ENCODE data around the gene LPP. TPM values are rescaled to one million over a fixed set of nuclear protein-coding genes. Genes with fewer than 3 reads are reported as not detected.

Gene LPP
- total and polyA plus RNA-seq, 10 of the 15 experiments (the other 5 are each of a cell fraction or from before 2014, with no cell fraction given) = under 0.01 to 0.62 (median 0.03) TPM

- Histone ChIP-seq H2AFZ (ENCODE audit: control insufficient read depth, low read depth, low read length) (no peak overlapping the region), H3K36me3 (ENCODE audit: control insufficient read depth in 2 of 2, insufficient read depth in 2 of 2, low read length in 1 of 2) (no peaks in the 10 kb centered on the region), H3K4me3 (no peak overlapping the region), H3K27me3 (replicated peaks in 1 of 2; ENCODE audit: control insufficient read depth in 2 of 2, insufficient read depth in 2 of 2, low read length in 1 of 2) (peaks cover 0 to 2% of the 10 kb centered on the region in 2 experiments; a peak in 1 of 4 replicates), H3K27ac (ENCODE audit: control insufficient read depth, insufficient read depth) (no peak overlapping the region), H3K4me1 (ENCODE audit: control insufficient read depth, insufficient read depth, low read length) (no peaks in the 10 kb centered on the region), H3K4me2 (ENCODE audit: control insufficient read depth, insufficient read depth) (no peak overlapping the region), H3K9me3 (replicated peaks; ENCODE audit: control insufficient read depth, insufficient read depth, low read length) (no peaks in the 10 kb centered on the region), H3K9ac (ENCODE audit: control insufficient read depth, insufficient read depth, low read length) (no peak overlapping the region), H3K79me2 (ENCODE audit: control insufficient read depth, insufficient read depth, low read length) (no peaks in the 10 kb centered on the region), H4K20me1 (ENCODE audit: control insufficient read depth, insufficient read depth) (no peaks in the 10 kb centered on the region)
- intact Hi-C loops (cut with micrococcal nuclease; ENCODE audit: unreplicated experiment) (no loop called here), in situ Hi-C loops (cut with MboI) (no loop called here)
- SMC1A ChIA-PET (ENCODE audit: uncharacterized antibody, unreplicated experiment) = interaction anchor here (0.6 kb wide), 2 partner anchors 34 to 384 kb away, joined by 3 to 4 read pairs; no protein-coding TSS in a partner anchor
- no peak for DNase-seq (ENCODE audit: low read depth, low spot score)
- CTCF ChIA-PET = no interaction called here
- 38% methylated on average over 7 of the region's 7 CpGs for WGBS (ENCODE audit: insufficient coverage, insufficient replicate concordance, low lambda C conversion rate, missing lambda C conversion rate)
- TF ChIP-seq CHD4 (IDR thresholded peaks at IDR 0.05) = no peak
- no peak for TF ChIP-seq ATF2 (IDR thresholded peaks at IDR 0.05; ENCODE audit: low read length)
- TF ChIP-seq ZBTB4 (CRISPR knock-in tag; IDR thresholded peaks at IDR 0.05) = no peak
- no peak for TF ChIP-seq TBL1XR1 (IDR thresholded peaks at IDR 0.05; ENCODE audit: low read depth, low read length)
- TF ChIP-seq PBX3 (IDR thresholded peaks at IDR 0.05; ENCODE audit: insufficient replicate concordance, low read depth, low read length) = no peak
- no peak for TF ChIP-seq HDGF (IDR thresholded peaks at IDR 0.05)
- no peak for TF ChIP-seq YY1 (IDR thresholded peaks at IDR 0.05; ENCODE audit: low read depth, low read length)
- POLR2A ChIA-PET = no interaction called here
- ATAC-seq = no peak
- RAD21 ChIA-PET (ENCODE audit: unreplicated experiment) = no interaction called here
- no TSS peak for BruUV-seq (replicated peaks)
- no peak for FAIRE-seq
Measured at GRCh38 chr3:188571531-188572095, 417.7 kb downstream of the LPP start.

All from GM12878 (cell line).